K562 (cell line): ENCODE data around the gene DNAAF2. TPM values are rescaled to one million over a fixed set of nuclear protein-coding genes. Genes with fewer than 3 reads are reported as not detected.

ENCODE experiments used
- FOXO4 ChIP-seq: fragments of 450-650 bp; formaldehyde crosslinking; IDR thresholded peaks from 2 replicates; pipeline ENCODE4 v1.4.0; 2020; ENCODE audit warnings: mild to moderate bottlenecking, moderate library complexity
- HNRNPH1 ChIP-seq: fragments of 200-400 bp; formaldehyde crosslinking; optimal IDR thresholded peaks from 2 replicates; pipeline ENCODE3; 2017; ENCODE audit warnings: low read depth, mild to moderate bottlenecking, low read length, moderate library complexity
- NFRKB ChIP-seq: fragments of 450-650 bp; IDR thresholded peaks from 2 replicates; pipeline ENCODE4 v1.6.1; 2016; ENCODE audit warnings: low read depth
- OTX1 ChIP-seq: fragments of 450-650 bp; formaldehyde crosslinking; IDR thresholded peaks from 2 replicates; pipeline ENCODE4 v1.4.0; 2022; ENCODE audit warnings: mild to moderate bottlenecking
- PCBP1 ChIP-seq: fragments of 200-400 bp; formaldehyde crosslinking; IDR thresholded peaks from 2 replicates; pipeline ENCODE4 v1.6.1; 2018; ENCODE audit warnings: mild to moderate bottlenecking, low read depth, low read length; ENCODE audit not compliant: poor library complexity, severe bottlenecking
- PML ChIP-seq: IDR thresholded peaks from 2 replicates; pipeline ENCODE4 v1.6.1; 2012; ENCODE audit warnings: low read length, inconsistent platforms
- RAD21 ChIP-seq, 2 experiments: fragments of 250-450 bp in 1 of 2; fragments of 450-650 bp in 1 of 2; sonication (Bioruptor Pico) in 1 of 2; formaldehyde crosslinking in 1 of 2; IDR thresholded peaks in 1 of 2; conservative IDR thresholded peaks in 1 of 2; 2 replicates each; pipeline versions ENCODE4 v1.4.0 to v1.8.0; 2020 to 2022; ENCODE audit warnings: mild to moderate bottlenecking in 2 of 2, moderate library complexity in 1 of 2
- TRIM28 ChIP-seq: fragments of 450-650 bp; IDR thresholded peaks from 2 replicates; pipeline ENCODE4 v1.6.1; 2017
- VEZF1 ChIP-seq: fragments of 200-800 bp; sonication (Bioruptor generic); IDR thresholded peaks from 2 replicates; pipeline ENCODE4 v1.6.1; 2017; ENCODE audit warnings: missing genetic modification characterization, missing compliant biosample characterization
- ZBTB12 ChIP-seq: fragments of 250-450 bp; sonication (Bioruptor Pico); IDR thresholded peaks from 2 replicates; pipeline ENCODE4 v1.4.0; 2020
- ZNF316 ChIP-seq: fragments of 450-650 bp; IDR thresholded peaks from 2 replicates; pipeline ENCODE4 v1.6.1; 2016
- ZNF407 ChIP-seq: fragments of 450-650 bp; IDR thresholded peaks from 2 replicates; pipeline ENCODE4 v1.6.1; 2016; ENCODE audit warnings: low read depth
- ZNF436 ChIP-seq: fragments of 250-450, 450-650 bp; sonication (Bioruptor Pico); formaldehyde crosslinking; IDR thresholded peaks from 2 replicates; pipeline ENCODE4 v1.7.0; 2020; ENCODE audit warnings: mild to moderate bottlenecking
- polyA plus RNA-seq, 8 experiments: library from polyadenylated mRNA; depleted of rRNA in 4 of 8; stranded (reverse) in 5 of 8; unstranded in 3 of 8; fragments of >200 nt; fragmentation: Nextera tagmentation in 2 of 8; fragmentation: Illumina TruSeq in 1 of 8; extraction: Ambion mirVana in 2 of 8; extraction: Trizol in 1 of 8; gene quantifications; 2 replicates each; pipeline versions ENCODE4 v1.2.1 to v1.2.3, GENCODE V29; 2011 to 2014; ENCODE audit warnings: inconsistent platforms in 1 of 8, missing spikeins in 1 of 8
- total RNA-seq, 7 experiments: library from RNA; depleted of rRNA in 6 of 7; stranded (reverse); fragments of >200 nt in 6 of 7; fragmentation: Illumina TruSeq in 2 of 7; extraction: Trizol in 2 of 7; gene quantifications; 2 replicates each; pipeline versions ENCODE4 v1.2.1 to v1.2.3, GENCODE V29; 2011 to 2021; ENCODE audit warnings: low replicate concordance in 1 of 7

Gene DNAAF2
- total and polyA plus RNA-seq, 9 of the 15 experiments (the other 6 are each of a cell fraction or from before 2014, with no cell fraction given): 2.4 to 14.6 (median 11.1) TPM

GRCh38 chr14:49633640-49634546 lies 1.2 kb downstream of the DNAAF2 start (continued):
- TF ChIP-seq ZNF407 (no peak), OTX1 (CRISPR knock-in tag) (no peak), ZNF436 (no peak), RAD21 (CRISPR knock-in tag; conservative IDR thresholded peaks at IDR 0.05 in 1 of 2, IDR thresholded peaks at IDR 0.05 in 1 of 2) (peak; percentile 65 to 68), ZNF316 (no peak), NFRKB (no peak; the same call in 1 of the 2 replicates), TRIM28 (no peak), ZBTB12 (CRISPR knock-in tag) (no peak), HNRNPH1 (no peak), PML (no peak; the same call in 1 of the 2 replicates), PCBP1 (no peak), VEZF1 (CRISPR knock-in tag) (peak; percentile 93), FOXO4 (CRISPR knock-in tag) (no peak)
- TF ChIP-seq, all 486 proteins: peak for 128
